ENCODE results near the gene RABL6.
A peak's percentile ranks its signal among the peaks of the same experiment; 100 is the strongest.

The RABL6 gene

GRCh38 chr9:136848393-136849037 is 40.8 kb downstream of the RABL6 start:
- DNase-seq, result peak; percentile 36

- peak; percentile 94 for DNase-seq
Measured at GRCh38 chr9:136849038-136849959, 41.6 kb downstream of the RABL6 start, which contains the start of gene PHPT1. PHPT1 (plus strand) TSS chr9:136849409; CDS start chr9:136849431, 22 bp downstream.

- no peak for DNase-seq
Measured at GRCh38 chr9:136849960-136850865, 42.5 kb downstream of the RABL6 start.

GRCh38 chr9:136850866-136851775 is 43.4 kb downstream of the RABL6 start:
- DNase-seq, result no peak

GRCh38 chr9:136851941-136852663 is 44.4 kb downstream of the RABL6 start, which contains the start of gene MAMDC4:
MAMDC4 (plus strand) TSS chr9:136852346; CDS start chr9:136852417, 71 bp downstream.
- no peak for DNase-seq

- no peak for DNase-seq
Measured at GRCh38 chr9:136852664-136853595, 45.2 kb downstream of the RABL6 start.

GRCh38 chr9:136853596-136854112 is 45.9 kb downstream of the RABL6 start:
- DNase-seq, result no peak

- DNase-seq, result no peak
Measured at GRCh38 chr9:136854113-136854841, 46.5 kb downstream of the RABL6 start.

GRCh38 chr9:136854842-136855460 is 47.2 kb downstream of the RABL6 start:
- DNase-seq, result no peak

GRCh38 chr9:136855461-136856078 is 47.8 kb downstream of the RABL6 start:
- no peak for DNase-seq

- no peak for DNase-seq
Measured at GRCh38 chr9:136856079-136856476, 48.3 kb downstream of the RABL6 start.

GRCh38 chr9:136856541-136857141 is 48.9 kb downstream of the RABL6 start:
- no peak for DNase-seq

- DNase-seq, result no peak
Measured at GRCh38 chr9:136857166-136857565, 49.4 kb downstream of the RABL6 start.

- DNase-seq, result no peak
Measured at GRCh38 chr9:136857581-136858412, 50.0 kb downstream of the RABL6 start.

- DNase-seq, result no peak
Measured at GRCh38 chr9:136858452-136858843, 50.7 kb downstream of the RABL6 start.

All from activated CD4-positive, alpha-beta T cell treated with anti-CD3 and anti-CD28 coated beads, Interleukin-2, amount 50 U/mL, for 1 hour (primary cell).